GM12878 (cell line): ENCODE data around the gene AKAP1. TPM values are rescaled to one million over a fixed set of nuclear protein-coding genes. Genes with fewer than 3 reads are reported as not detected.

Source experiments
- DPF2 ChIP-seq: fragments of 450-650 bp; IDR thresholded peaks from 2 replicates; pipeline ENCODE4 v1.6.1; 2017; ENCODE audit warnings: mild to moderate bottlenecking
- EED ChIP-seq: sonication (generic); IDR thresholded peaks from 2 replicates; pipeline ENCODE4 v1.6.1; 2016; ENCODE audit warnings: antibody characterized with exemption, low read depth
- EP300 ChIP-seq, 2 experiments: fragments of 150-350 bp in 1 of 2; IDR thresholded peaks; 2 replicates each; pipeline ENCODE4 v1.6.1; 2011 to 2012; ENCODE audit warnings: low read depth in 2 of 2, low read length in 2 of 2, borderline replicate concordance in 1 of 2, improper control_type of control experiment in 1 of 2, inconsistent platforms in 1 of 2; ENCODE audit not compliant: control insufficient read depth in 1 of 2
- IKZF1 ChIP-seq: fragments of 450-650 bp; conservative IDR thresholded peaks from 2 replicates; pipeline ENCODE4 v1.6.1; 2017; ENCODE audit warnings: antibody characterized with exemption, mild to moderate bottlenecking
- IKZF2 ChIP-seq, 2 experiments: fragments of 450-650 bp; IDR thresholded peaks; 2 replicates each; pipeline ENCODE4 v1.6.1; 2017; ENCODE audit warnings: mild to moderate bottlenecking in 2 of 2, moderate library complexity in 2 of 2
- PAX8 ChIP-seq: fragments of 450-650 bp; IDR thresholded peaks from 2 replicates; pipeline ENCODE4 v1.6.1; 2017; ENCODE audit warnings: mild to moderate bottlenecking, moderate library complexity
- RELA ChIP-seq: fragments of 450-650 bp; IDR thresholded peaks from 2 replicates; pipeline ENCODE4 v1.8.0; 2014; ENCODE audit warnings: borderline replicate concordance; ENCODE audit not compliant: partially characterized antibody
- RUNX3 ChIP-seq: IDR thresholded peaks from 2 replicates; pipeline ENCODE4 v1.6.1; 2012; ENCODE audit warnings: low read length, inconsistent platforms
- SPI1 ChIP-seq: IDR thresholded peaks from 2 replicates; pipeline ENCODE4 v1.6.1; 2011; ENCODE audit warnings: low read depth, mild to moderate bottlenecking, low read length, moderate library complexity, borderline replicate concordance; ENCODE audit not compliant: insufficient read depth
- SREBF2 ChIP-seq: IDR thresholded peaks from 2 replicates; pipeline ENCODE4 v1.6.1; 2012; ENCODE audit warnings: mild to moderate bottlenecking, low read length
- ZNF207 ChIP-seq: fragments of 450-650 bp; IDR thresholded peaks from 2 replicates; pipeline ENCODE4 v1.6.1; 2014; ENCODE audit warnings: antibody characterized with exemption, mild to moderate bottlenecking, borderline replicate concordance
- ZNF384 ChIP-seq: IDR thresholded peaks from 2 replicates; pipeline ENCODE4 v1.6.1; 2012; ENCODE audit warnings: low read depth, mild to moderate bottlenecking, low read length, improper control_type of control experiment, borderline replicate concordance
- ZNF622 ChIP-seq: fragments of 450-650 bp; IDR thresholded peaks from 2 replicates; pipeline ENCODE4 v1.6.1; 2017; ENCODE audit warnings: mild to moderate bottlenecking, inconsistent platforms
- polyA plus RNA-seq, 11 experiments: library from polyadenylated mRNA; depleted of rRNA in 4 of 11; unstranded in 6 of 11; stranded (reverse) in 5 of 11; fragments of >200 nt; fragmentation: Nextera tagmentation in 4 of 11; fragmentation: Illumina TruSeq in 1 of 11; extraction: Ambion mirVana in 4 of 11; extraction: Trizol in 1 of 11; gene quantifications; 1 replicate in 1 of 11; 2 replicates in 10 of 11; pipeline versions ENCODE4 v1.2.1 to v1.2.3, GENCODE V29; 2011 to 2016; ENCODE audit warnings: inconsistent platforms in 2 of 11, missing spikeins in 2 of 11, low read depth in 1 of 11
- total RNA-seq, 4 experiments: library from RNA; depleted of rRNA in 3 of 4; stranded (reverse); fragments of >200 nt in 3 of 4; fragmentation: Illumina TruSeq in 1 of 4; extraction: Trizol in 1 of 4; gene quantifications; 2 replicates each; pipeline versions ENCODE4 v1.2.1 to v1.2.3, GENCODE V29; 2013 to 2021
- TF ChIP-seq, protein P1 (sequence below): fragments of 150-350 bp; IDR thresholded peaks from 2 replicates; pipeline ENCODE4 v1.6.1; 2014; ENCODE audit warnings: mild to moderate bottlenecking, low read depth, low read length
- TF ChIP-seq, protein P2 (sequence below): IDR thresholded peaks from 2 replicates; pipeline ENCODE4 v1.6.1; 2011; ENCODE audit warnings: borderline replicate concordance, low read depth, mild to moderate bottlenecking, moderate library complexity, mixed read lengths, low read length; ENCODE audit not compliant: insufficient read depth; ENCODE audit errors: extremely low read length
- TF ChIP-seq, protein P3 (sequence below): fragments of 450-650 bp; IDR thresholded peaks from 2 replicates; pipeline ENCODE4 v1.6.1; 2017; ENCODE audit warnings: borderline replicate concordance
- TF ChIP-seq, protein P4 (sequence below): fragments of 450-650 bp; IDR thresholded peaks from 2 replicates; pipeline ENCODE4 v1.6.1; 2017; ENCODE audit warnings: antibody characterized with exemption, mild to moderate bottlenecking, moderate library complexity
- TF ChIP-seq, protein P5 (sequence below): IDR thresholded peaks from 2 replicates; pipeline ENCODE4 v1.6.1; 2012; ENCODE audit warnings: low read depth, low read length, improper control_type of control experiment

Gene AKAP1
- total and polyA plus RNA-seq, 10 of the 15 experiments (the other 5 are each of a cell fraction or from before 2014, with no cell fraction given), result 11.9 to 50.5 (median 38.1) TPM

DNA sequence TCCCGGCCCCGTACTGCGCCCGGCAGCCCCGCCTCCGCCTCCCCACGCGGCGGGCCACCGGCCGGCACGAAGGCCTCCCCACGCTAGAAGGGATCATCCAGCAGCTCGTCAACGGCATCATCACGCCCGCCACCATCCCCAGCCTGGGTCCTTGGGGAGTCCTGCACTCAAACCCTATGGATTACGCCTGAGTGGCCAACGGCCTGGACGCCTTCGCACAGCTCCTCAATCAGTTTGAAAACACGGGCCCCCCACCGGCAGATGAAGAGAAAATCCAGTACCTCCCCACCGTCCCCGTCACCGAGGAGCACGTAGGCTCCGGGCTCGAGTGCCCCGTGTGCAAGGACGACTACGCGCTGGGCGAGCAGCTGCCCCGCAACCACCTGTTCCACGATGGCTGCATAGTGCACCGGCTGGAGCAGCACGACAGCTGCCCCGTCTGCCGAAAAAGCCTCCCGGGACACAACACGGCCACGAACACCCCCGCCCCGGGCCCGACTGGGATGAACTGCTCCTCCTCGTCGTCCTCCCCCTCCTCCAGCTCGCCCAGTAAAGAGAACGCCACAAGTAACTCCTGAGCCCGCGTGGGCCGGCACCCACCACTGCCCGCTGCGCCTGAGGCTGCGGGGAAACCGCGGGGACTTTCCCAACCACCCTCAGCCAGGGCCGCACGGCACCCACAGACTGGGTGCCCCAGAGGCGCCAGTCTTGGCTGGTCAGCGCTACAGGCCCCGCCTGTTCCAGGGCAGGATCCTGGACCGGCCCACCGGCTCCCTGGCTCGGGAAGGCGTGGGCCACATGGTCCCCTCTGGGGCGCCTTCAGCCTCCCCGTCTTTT is 39.0 kb upstream of the AKAP1 start (continued):
- TF ChIP-seq DPF2, result no peak
- no peak for TF ChIP-seq EED
- no peak for TF ChIP-seq RELA
- TF ChIP-seq, protein P1, sequence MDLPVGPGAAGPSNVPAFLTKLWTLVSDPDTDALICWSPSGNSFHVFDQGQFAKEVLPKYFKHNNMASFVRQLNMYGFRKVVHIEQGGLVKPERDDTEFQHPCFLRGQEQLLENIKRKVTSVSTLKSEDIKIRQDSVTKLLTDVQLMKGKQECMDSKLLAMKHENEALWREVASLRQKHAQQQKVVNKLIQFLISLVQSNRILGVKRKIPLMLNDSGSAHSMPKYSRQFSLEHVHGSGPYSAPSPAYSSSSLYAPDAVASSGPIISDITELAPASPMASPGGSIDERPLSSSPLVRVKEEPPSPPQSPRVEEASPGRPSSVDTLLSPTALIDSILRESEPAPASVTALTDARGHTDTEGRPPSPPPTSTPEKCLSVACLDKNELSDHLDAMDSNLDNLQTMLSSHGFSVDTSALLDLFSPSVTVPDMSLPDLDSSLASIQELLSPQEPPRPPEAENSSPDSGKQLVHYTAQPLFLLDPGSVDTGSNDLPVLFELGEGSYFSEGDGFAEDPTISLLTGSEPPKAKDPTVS, result no peak
- TF ChIP-seq, protein P2, sequence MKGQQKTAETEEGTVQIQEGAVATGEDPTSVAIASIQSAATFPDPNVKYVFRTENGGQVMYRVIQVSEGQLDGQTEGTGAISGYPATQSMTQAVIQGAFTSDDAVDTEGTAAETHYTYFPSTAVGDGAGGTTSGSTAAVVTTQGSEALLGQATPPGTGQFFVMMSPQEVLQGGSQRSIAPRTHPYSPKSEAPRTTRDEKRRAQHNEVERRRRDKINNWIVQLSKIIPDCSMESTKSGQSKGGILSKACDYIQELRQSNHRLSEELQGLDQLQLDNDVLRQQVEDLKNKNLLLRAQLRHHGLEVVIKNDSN, result no peak
- TF ChIP-seq, protein P3, sequence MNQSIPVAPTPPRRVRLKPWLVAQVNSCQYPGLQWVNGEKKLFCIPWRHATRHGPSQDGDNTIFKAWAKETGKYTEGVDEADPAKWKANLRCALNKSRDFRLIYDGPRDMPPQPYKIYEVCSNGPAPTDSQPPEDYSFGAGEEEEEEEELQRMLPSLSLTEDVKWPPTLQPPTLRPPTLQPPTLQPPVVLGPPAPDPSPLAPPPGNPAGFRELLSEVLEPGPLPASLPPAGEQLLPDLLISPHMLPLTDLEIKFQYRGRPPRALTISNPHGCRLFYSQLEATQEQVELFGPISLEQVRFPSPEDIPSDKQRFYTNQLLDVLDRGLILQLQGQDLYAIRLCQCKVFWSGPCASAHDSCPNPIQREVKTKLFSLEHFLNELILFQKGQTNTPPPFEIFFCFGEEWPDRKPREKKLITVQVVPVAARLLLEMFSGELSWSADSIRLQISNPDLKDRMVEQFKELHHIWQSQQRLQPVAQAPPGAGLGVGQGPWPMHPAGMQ, result no peak
- no peak for TF ChIP-seq ZNF384
- no peak for TF ChIP-seq SPI1
- TF ChIP-seq, protein P4, sequence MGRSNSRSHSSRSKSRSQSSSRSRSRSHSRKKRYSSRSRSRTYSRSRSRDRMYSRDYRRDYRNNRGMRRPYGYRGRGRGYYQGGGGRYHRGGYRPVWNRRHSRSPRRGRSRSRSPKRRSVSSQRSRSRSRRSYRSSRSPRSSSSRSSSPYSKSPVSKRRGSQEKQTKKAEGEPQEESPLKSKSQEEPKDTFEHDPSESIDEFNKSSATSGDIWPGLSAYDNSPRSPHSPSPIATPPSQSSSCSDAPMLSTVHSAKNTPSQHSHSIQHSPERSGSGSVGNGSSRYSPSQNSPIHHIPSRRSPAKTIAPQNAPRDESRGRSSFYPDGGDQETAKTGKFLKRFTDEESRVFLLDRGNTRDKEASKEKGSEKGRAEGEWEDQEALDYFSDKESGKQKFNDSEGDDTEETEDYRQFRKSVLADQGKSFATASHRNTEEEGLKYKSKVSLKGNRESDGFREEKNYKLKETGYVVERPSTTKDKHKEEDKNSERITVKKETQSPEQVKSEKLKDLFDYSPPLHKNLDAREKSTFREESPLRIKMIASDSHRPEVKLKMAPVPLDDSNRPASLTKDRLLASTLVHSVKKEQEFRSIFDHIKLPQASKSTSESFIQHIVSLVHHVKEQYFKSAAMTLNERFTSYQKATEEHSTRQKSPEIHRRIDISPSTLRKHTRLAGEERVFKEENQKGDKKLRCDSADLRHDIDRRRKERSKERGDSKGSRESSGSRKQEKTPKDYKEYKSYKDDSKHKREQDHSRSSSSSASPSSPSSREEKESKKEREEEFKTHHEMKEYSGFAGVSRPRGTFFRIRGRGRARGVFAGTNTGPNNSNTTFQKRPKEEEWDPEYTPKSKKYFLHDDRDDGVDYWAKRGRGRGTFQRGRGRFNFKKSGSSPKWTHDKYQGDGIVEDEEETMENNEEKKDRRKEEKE, result no peak
- no peak for TF ChIP-seq PAX8
- peak in 1 of 2 experiments; percentile 28; a peak in 1 of 4 replicates for TF ChIP-seq IKZF2 (IDR thresholded peaks at IDR 0.05)
- peak; percentile 22 for TF ChIP-seq IKZF1
- no peak for TF ChIP-seq SREBF2
- TF ChIP-seq ZNF622, result no peak
- no peak for TF ChIP-seq ZNF207
- peak; percentile 62 for TF ChIP-seq RUNX3
- TF ChIP-seq, protein P5, sequence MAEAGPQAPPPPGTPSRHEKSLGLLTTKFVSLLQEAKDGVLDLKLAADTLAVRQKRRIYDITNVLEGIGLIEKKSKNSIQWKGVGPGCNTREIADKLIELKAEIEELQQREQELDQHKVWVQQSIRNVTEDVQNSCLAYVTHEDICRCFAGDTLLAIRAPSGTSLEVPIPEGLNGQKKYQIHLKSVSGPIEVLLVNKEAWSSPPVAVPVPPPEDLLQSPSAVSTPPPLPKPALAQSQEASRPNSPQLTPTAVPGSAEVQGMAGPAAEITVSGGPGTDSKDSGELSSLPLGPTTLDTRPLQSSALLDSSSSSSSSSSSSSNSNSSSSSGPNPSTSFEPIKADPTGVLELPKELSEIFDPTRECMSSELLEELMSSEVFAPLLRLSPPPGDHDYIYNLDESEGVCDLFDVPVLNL, result no peak
- TF ChIP-seq EP300 (IDR thresholded peaks at IDR 0.05; ENCODE audit: borderline replicate concordance in 1 of 2, control insufficient read depth in 1 of 2, low read depth in 2 of 2, low read length in 2 of 2), result no peak
